Measurements from ENCODE around the gene STYXL1.

DNA sequence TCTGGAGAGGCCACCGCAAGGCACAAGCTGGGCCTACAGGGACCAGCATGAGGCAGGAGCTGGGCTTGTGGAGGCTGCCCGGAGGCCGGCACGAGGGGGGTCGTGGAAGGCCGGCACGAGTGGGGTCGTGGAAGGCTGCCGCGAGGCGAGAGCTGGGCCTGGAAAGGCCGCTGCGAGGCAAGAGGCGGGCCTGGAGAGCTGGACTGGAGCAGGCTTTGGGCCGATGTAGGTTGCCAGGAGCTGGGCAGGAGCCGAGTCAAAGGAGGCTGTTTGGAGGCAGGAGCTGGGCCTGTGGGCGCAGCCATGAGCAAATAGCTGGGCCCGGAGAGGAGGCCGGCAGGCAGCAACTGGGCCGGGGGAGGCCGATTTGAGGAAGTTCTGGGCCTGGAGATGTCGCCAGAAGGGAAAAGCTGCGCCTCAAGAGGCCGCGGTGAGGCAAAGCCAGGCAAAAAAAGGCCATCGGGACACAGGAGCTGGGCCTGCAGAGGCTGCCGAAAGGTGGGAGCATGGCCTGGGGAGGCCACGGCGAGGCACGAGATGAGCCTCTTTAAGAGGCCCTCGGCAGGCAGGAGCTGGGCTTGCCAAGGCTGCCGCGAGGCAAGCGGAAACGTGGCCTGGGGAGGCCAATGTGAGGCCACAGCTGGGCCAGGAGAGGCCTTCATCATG lies 26.6 kb upstream of the STYXL1 start:
- TF ChIP-seq CTCF (IDR thresholded peaks at IDR 0.05 in 4 of 5, conservative IDR thresholded peaks at IDR 0.05 in 1 of 5) (no peak), POLR2A (IDR thresholded peaks at IDR 0.05) (no peak)

Data from gastrocnemius medialis (tissue), 4 donors.